Natural killer cell (primary cell): Measurements from ENCODE around the gene RASGEF1C. TPM values are rescaled to one million over a fixed set of nuclear protein-coding genes. Genes with fewer than 3 reads are reported as not detected.
A peak's percentile ranks its signal among the peaks of the same experiment; 100 is the strongest.

Experiments used
- ATAC-seq, 3 donors: fragments of 150-1000 bp in 2 of 3; fragments of 200-7000 bp in 1 of 3; cut with Tn5 transposase; 1 replicate in 1 of 3; 2 replicates in 2 of 3; pipeline ENCODE4 v1.10.0; 2021; ENCODE audit warnings: mild to moderate bottlenecking in 2 of 3, moderate library complexity in 2 of 3
- DNase-seq, 2 donors: peaks; one replicate each; pipeline versions ENCODE4 v3.0.0 to v3.0.0-alpha.2; 2013 to 2021; ENCODE audit warnings: mixed read lengths in 1 of 2
- H3K27ac ChIP-seq: one replicate; pipeline ENCODE4 v1.5.1; 2013; ENCODE audit warnings: mild to moderate bottlenecking, low read length
- H3K27me3 ChIP-seq: one replicate; pipeline ENCODE4 v1.6.1; 2013; ENCODE audit warnings: low read length; ENCODE audit not compliant: control insufficient read depth, insufficient read depth
- H3K36me3 ChIP-seq: one replicate; pipeline ENCODE4 v1.6.1; 2013; ENCODE audit warnings: low read length; ENCODE audit not compliant: control insufficient read depth, insufficient read depth
- H3K4me1 ChIP-seq: one replicate; pipeline ENCODE4 v1.6.1; 2013; ENCODE audit warnings: low read length; ENCODE audit not compliant: control insufficient read depth, insufficient read depth
- H3K4me3 ChIP-seq: one replicate; pipeline ENCODE4 v1.5.1; 2013; ENCODE audit warnings: low read length
- H3K9me3 ChIP-seq: one replicate; pipeline ENCODE4 v1.6.1; 2013; ENCODE audit warnings: low read length; ENCODE audit not compliant: control insufficient read depth, insufficient read depth
- H3K27ac Mint-ChIP-seq, 2 donors: one replicate each; pipeline ENCODE4 v1.8.0; 2022; ENCODE audit warnings: mild to moderate bottlenecking in 2 of 2, mixed read lengths in 2 of 2, moderate library complexity in 1 of 2
- H3K27me3 Mint-ChIP-seq, 2 donors: one replicate each; pipeline ENCODE4 v1.8.0; 2022; ENCODE audit warnings: low read depth in 2 of 2, mixed read lengths in 2 of 2
- H3K36me3 Mint-ChIP-seq: one replicate; pipeline ENCODE4 v1.8.0; 2022; ENCODE audit warnings: mixed read lengths
- H3K4me1 Mint-ChIP-seq, 2 donors: one replicate each; pipeline ENCODE4 v1.8.0; 2022; ENCODE audit warnings: mixed read lengths in 2 of 2
- H3K4me3 Mint-ChIP-seq: one replicate; pipeline ENCODE4 v1.8.0; 2022; ENCODE audit warnings: mild to moderate bottlenecking, moderate library complexity, mixed read lengths
- H3K9me3 Mint-ChIP-seq, 2 donors: one replicate each; pipeline ENCODE4 v1.8.0; 2022; ENCODE audit warnings: mixed read lengths in 2 of 2
- WGBS: methylation state at CpG from one replicate; pipeline ENCODE4 v1.1.7; 2013; ENCODE audit warnings: missing lambda C conversion rate; ENCODE audit not compliant: insufficient coverage; 5-methylcytosine and 5-hydroxymethylcytosine counted together
- intact Hi-C: fragments of 100-400 bp; cut with micrococcal nuclease; formaldehyde crosslinking; loops from one replicate; pipeline ENCODE4 v1.14.2; 2022
- total RNA-seq, 4 donors: library from RNA; stranded (reverse); fragments of 120-200 nt in 1 of 4; gene quantifications; one replicate each; pipeline versions ENCODE4 v1.2.3 to v1.2.4, GENCODE V29; 2013 to 2022
- TF ChIP-seq, protein P1 (sequence below): fragments of 200-600 bp; IDR thresholded peaks from one replicate; pipeline ENCODE4 v1.8.0; 2022; ENCODE audit warnings: antibody characterized with exemption

Gene RASGEF1C
- total RNA-seq, 3 donors from 2014 or later (not counting 1 experiment from before 2014, with no cell fraction given), result not detected

GRCh38 chr5:180119903-180120236, 89.1 kb downstream of the RASGEF1C start:
- Histone ChIP-seq H3K36me3 (no peaks in the 10 kb centered on the region), H3K4me1 (no peaks in the 10 kb centered on the region), H3K27ac (no peak overlapping the region), H3K9me3 (no peaks in the 10 kb centered on the region), H3K4me3 (no peak overlapping the region), H3K27me3 (no peaks in the 10 kb centered on the region)
- H3K4me3 Mint-ChIP-seq, result no peak overlapping the region
- intact Hi-C loops, result no loop called here
- no peak overlapping the region for H3K27ac Mint-ChIP-seq
- peaks cover 4 to 18% of the 10 kb centered on the region in 2 donors for H3K27me3 Mint-ChIP-seq
- no peaks in the 10 kb centered on the region for H3K36me3 Mint-ChIP-seq
- WGBS, result 85% methylated on average over 12 of the region's 12 CpGs
- DNase-seq (no peak), ATAC-seq (no peak)
- H3K9me3 Mint-ChIP-seq, result no peaks in the 10 kb centered on the region
- no peaks in the 10 kb centered on the region for H3K4me1 Mint-ChIP-seq
- TF ChIP-seq, protein P1, sequence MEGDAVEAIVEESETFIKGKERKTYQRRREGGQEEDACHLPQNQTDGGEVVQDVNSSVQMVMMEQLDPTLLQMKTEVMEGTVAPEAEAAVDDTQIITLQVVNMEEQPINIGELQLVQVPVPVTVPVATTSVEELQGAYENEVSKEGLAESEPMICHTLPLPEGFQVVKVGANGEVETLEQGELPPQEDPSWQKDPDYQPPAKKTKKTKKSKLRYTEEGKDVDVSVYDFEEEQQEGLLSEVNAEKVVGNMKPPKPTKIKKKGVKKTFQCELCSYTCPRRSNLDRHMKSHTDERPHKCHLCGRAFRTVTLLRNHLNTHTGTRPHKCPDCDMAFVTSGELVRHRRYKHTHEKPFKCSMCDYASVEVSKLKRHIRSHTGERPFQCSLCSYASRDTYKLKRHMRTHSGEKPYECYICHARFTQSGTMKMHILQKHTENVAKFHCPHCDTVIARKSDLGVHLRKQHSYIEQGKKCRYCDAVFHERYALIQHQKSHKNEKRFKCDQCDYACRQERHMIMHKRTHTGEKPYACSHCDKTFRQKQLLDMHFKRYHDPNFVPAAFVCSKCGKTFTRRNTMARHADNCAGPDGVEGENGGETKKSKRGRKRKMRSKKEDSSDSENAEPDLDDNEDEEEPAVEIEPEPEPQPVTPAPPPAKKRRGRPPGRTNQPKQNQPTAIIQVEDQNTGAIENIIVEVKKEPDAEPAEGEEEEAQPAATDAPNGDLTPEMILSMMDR, result no peak

DNA sequence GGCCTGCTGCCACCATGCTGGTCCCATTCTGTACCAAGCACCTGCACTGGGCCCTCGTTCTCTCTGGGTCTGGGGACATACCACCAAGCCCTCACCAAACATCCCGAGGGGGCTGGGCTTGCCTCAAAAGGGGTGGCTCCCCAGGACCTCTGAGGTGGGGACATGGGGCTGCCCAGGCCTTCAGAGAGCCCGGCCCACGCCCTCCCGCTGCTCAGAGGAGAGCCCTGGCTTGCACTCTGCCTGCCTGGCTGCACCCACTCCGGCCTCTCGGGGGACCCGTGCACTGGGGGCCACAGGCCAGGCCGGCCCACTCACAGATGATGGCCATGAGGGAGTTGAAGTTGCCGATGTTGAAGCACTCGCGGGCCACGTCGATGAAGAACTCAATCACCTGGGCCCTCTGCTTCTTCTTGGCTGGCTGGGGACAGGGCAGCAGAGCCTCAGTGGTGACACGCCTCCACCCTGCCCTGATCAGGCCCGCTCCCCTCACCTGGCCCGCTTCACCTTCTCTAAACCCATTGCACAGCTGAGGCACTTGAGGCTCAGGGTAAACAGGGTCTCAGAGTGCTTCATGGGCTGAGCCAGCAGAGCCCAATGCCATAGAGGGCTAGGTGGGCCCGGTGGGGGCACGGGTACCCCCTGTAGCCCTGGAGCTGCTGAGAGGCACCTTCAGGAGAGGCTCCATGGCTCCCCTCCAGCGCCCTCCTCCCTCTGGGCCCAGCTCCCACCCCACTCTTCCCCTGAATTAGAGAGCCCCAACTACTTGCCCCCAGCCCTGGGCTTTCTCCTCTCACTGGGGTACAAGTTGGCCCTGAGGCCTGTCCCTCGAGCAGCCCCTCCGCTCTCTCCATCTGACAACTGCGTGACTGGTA, 89.7 kb downstream of the RASGEF1C start:
- 91% methylated on average over 23 of the region's 23 CpGs for WGBS
- Mint-ChIP-seq H3K36me3 (no peaks in the 10 kb centered on the region), H3K4me3 (no peak overlapping the region), H3K9me3 (no peaks in the 10 kb centered on the region), H3K27ac (no peak overlapping the region), H3K4me1 (no peaks in the 10 kb centered on the region), H3K27me3 (peaks cover 4 to 18% of the 10 kb centered on the region in 2 donors)
- TF ChIP-seq, protein P1, result no peak
- H3K27me3 ChIP-seq, result no peaks in the 10 kb centered on the region
- no peak overlapping the region for H3K27ac ChIP-seq
- intact Hi-C loops, result no loop called here
- H3K4me3 ChIP-seq, result no peak overlapping the region
- DNase-seq (no peak), ATAC-seq (peak in 1 of 3 donors; percentile 4)
- H3K9me3 ChIP-seq, result no peaks in the 10 kb centered on the region
- no peaks in the 10 kb centered on the region for H3K36me3 ChIP-seq
- H3K4me1 ChIP-seq, result no peaks in the 10 kb centered on the region

DNA sequence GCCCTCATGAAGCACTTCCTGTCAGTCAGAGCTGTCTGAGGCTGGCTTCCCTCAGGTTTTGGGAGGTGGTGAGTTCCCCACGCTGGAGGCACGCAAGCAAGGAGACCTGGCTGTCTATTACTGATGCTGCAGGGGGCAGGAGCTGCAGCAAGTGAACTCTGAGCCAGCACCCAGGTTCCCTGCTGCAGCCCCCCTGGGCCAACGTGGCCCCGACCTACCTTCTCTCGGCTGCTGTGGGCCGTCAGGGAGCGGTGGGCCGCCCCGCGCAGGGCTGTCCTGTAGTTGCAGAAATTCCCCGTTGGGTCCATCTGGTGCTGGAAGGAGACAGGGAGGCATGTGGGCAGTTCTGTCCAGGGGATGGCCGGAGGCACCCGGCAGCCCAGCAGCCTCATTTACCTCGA, 90.6 kb downstream of the RASGEF1C start:
- H3K27me3 Mint-ChIP-seq, result peaks cover under 1 to 10% of the 10 kb centered on the region in 2 donors
- no peak for ATAC-seq
- no peak overlapping the region for H3K27ac Mint-ChIP-seq

More for the DNA sequence above, 90.6 kb downstream of the RASGEF1C start:
- no peak for DNase-seq
- Histone ChIP-seq H3K27ac (no peak overlapping the region), H3K27me3 (no peaks in the 10 kb centered on the region), H3K9me3 (no peaks in the 10 kb centered on the region), H3K36me3 (no peaks in the 10 kb centered on the region), H3K4me1 (no peaks in the 10 kb centered on the region), H3K4me3 (no peak overlapping the region)
- no peak overlapping the region for H3K4me3 Mint-ChIP-seq
- WGBS, result 93% methylated on average over 14 of the region's 14 CpGs
- intact Hi-C loops, result no loop called here
- H3K9me3 Mint-ChIP-seq, result no peaks in the 10 kb centered on the region
- no peaks in the 10 kb centered on the region for H3K4me1 Mint-ChIP-seq
- no peaks in the 10 kb centered on the region for H3K36me3 Mint-ChIP-seq
- TF ChIP-seq, protein P1, result no peak
